Spleen (tissue), 11 donors: ENCODE results near the gene CAMKK1. TPM values are rescaled to one million over a fixed set of nuclear protein-coding genes. Genes with fewer than 3 reads are reported as not detected.
A peak's percentile ranks its signal among the peaks of the same experiment; 100 is the strongest.

Experiments
- DNase-seq: peaks from one replicate; pipeline ENCODE4 v3.0.0-alpha.2; 2020
- H3K27ac ChIP-seq, 8 donors: fragments of 200-600 bp; sonication (generic) in 7 of 8; 1 replicate in 4 of 8; 2 replicates in 4 of 8; pipeline versions ENCODE4 v1.5.0 to v1.8.0; 2016 to 2021; ENCODE audit warnings: inconsistent platforms in 4 of 8, mild to moderate bottlenecking in 4 of 8, moderate library complexity in 1 of 8
- H3K27me3 ChIP-seq, 7 donors: fragments of 200-600 bp; sonication (generic) in 6 of 7; replicated peaks in 1 of 7; 1 replicate in 4 of 7; 2 replicates in 3 of 7; pipeline versions ENCODE4 v1.5.0 to v1.8.0; 2016 to 2021; ENCODE audit warnings: inconsistent platforms in 3 of 7, mild to moderate bottlenecking in 1 of 7
- H3K36me3 ChIP-seq, 6 donors: fragments of 200-600 bp; sonication (generic) in 5 of 6; 1 replicate in 4 of 6; 2 replicates in 2 of 6; pipeline versions ENCODE4 v1.5.0 to v1.8.0; 2016 to 2021; ENCODE audit warnings: inconsistent platforms in 2 of 6
- H3K4me1 ChIP-seq, 6 donors: fragments of 200-600 bp; sonication (generic) in 5 of 6; 1 replicate in 3 of 6; 2 replicates in 3 of 6; pipeline versions ENCODE4 v1.5.0 to v1.8.0; 2016 to 2021; ENCODE audit warnings: inconsistent platforms in 3 of 6
- H3K4me3 ChIP-seq, 8 donors: fragments of 200-600 bp; sonication (generic) in 7 of 8; 1 replicate in 4 of 8; 2 replicates in 4 of 8; pipeline versions ENCODE4 v1.5.0 to v1.8.0; 2016 to 2021; ENCODE audit warnings: inconsistent platforms in 4 of 8, mild to moderate bottlenecking in 4 of 8, moderate library complexity in 2 of 8
- H3K9me3 ChIP-seq, 8 donors: fragments of 200-600 bp; sonication (generic) in 7 of 8; 1 replicate in 4 of 8; 2 replicates in 4 of 8; pipeline versions ENCODE4 v1.5.0 to v1.8.0; 2016 to 2021; ENCODE audit warnings: inconsistent platforms in 4 of 8
- POLR2A ChIP-seq, 3 donors: fragments of 450-650 bp; IDR thresholded peaks; one replicate each; pipeline ENCODE4 v1.5.1; 2017; ENCODE audit warnings: antibody characterized with exemption in 3 of 3, mild to moderate bottlenecking in 1 of 3
- POLR2AphosphoS5 ChIP-seq, 3 donors: sonication (generic); formaldehyde crosslinking; IDR thresholded peaks; one replicate each; pipeline ENCODE4 v1.5.1; 2017; ENCODE audit warnings: antibody characterized with exemption in 3 of 3
- WGBS, 5 donors: extraction: QIAGEN DNeasy Blood & Tissue Kit in 3 of 5; methylation state at CpG; one replicate each; pipeline versions ENCODE4 v1.1.5 to v1.1.7; 2013 to 2018; 5-methylcytosine and 5-hydroxymethylcytosine counted together
- intact Hi-C: fragments of 100-400 bp; cut with DNase I; formaldehyde crosslinking; loops from one replicate; pipeline ENCODE4 v1.15.0; 2023; ENCODE audit warnings: low total_unique reads
- polyA plus RNA-seq, 3 donors: library from polyadenylated mRNA; stranded (reverse); fragments of 200-250 nt; gene quantifications; one replicate each; pipeline ENCODE4 v1.2.1, GENCODE V29; 2013
- total RNA-seq, 7 donors: library from RNA; depleted of rRNA in 3 of 7; stranded (reverse); fragments of >200 nt in 3 of 7; fragmentation: NEBNext Ultra II Directional in 4 of 7; extraction: Animal tissue kit (Norgen Biotek cat#: 25700) in 4 of 7; gene quantifications; one replicate each; pipeline versions ENCODE4 v1.1.0 to v1.2.1, GENCODE V29; 2016 to 2021
- TF ChIP-seq, protein P1 (sequence below), 11 experiments: fragments of 200-600 bp in 7 of 11; fragments of 450-650 bp in 4 of 11; sonication (generic) in 4 of 11; IDR thresholded peaks in 8 of 11; conservative IDR thresholded peaks in 3 of 11; 1 replicate in 7 of 11; 2 replicates in 4 of 11; pipeline versions ENCODE4 v1.4.0 to v1.8.0; 2016 to 2021; ENCODE audit warnings: antibody characterized with exemption in 11 of 11, inconsistent platforms in 4 of 11, mild to moderate bottlenecking in 1 of 11
- donor health status: healthy with polysubstance abuse.
- donor health status: DM: no; HTN: no; CAD: no; lungs with moderate emphysema.
- donor health status: DM: no; HTN: no; CAD: no.
- donor health status: Bipolar disorder and iron deficiency.
- donor health status: healthy.
- donor health status: DM: no; HTN: no; CAD: no.
- donor health status: DM: yes; HTN: yes; CAD: no.

The CAMKK1 gene
- total and polyA plus RNA-seq, 10 donors: 5.2 to 13.0 (median 9.0) TPM

DNA sequence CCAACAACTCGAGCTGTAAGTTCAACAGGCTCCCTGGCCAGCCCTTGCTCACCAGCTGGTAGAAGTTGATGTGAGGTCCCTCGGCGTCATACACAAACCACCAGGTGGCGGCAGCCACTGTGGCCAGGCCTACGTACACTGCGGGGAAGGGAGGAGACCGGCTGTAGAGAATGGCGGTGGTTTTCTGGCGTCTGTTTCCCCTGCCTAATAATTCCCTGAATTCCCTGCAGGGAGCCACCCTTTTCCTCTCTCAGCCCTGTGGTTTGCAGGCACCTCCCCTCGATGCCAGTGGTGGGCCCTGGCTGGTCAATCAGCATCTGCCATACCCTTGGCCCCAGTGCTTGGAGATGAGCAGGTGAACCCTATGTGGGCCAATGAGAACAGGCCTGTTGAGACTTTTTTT lies 42.3 kb upstream of the CAMKK1 start:
- 25 to 33% (median 28%) methylated on average over 4 to 10 of the region's 10 CpGs for WGBS, 5 donors
- Histone ChIP-seq H3K4me1 (peaks cover 0 to 7% (median 0%) of the 10 kb centered on the region in 6 donors), H3K27ac (peak overlapping the region in 1 of 8 donors; percentile 5), H3K36me3 (peaks cover 0 to 100% (median 82%) of the 10 kb centered on the region in 6 donors), H3K27me3 (no peaks in the 10 kb centered on the region), H3K9me3 (no peaks in the 10 kb centered on the region), H3K4me3 (no peak overlapping the region)
- TF ChIP-seq, protein P1, sequence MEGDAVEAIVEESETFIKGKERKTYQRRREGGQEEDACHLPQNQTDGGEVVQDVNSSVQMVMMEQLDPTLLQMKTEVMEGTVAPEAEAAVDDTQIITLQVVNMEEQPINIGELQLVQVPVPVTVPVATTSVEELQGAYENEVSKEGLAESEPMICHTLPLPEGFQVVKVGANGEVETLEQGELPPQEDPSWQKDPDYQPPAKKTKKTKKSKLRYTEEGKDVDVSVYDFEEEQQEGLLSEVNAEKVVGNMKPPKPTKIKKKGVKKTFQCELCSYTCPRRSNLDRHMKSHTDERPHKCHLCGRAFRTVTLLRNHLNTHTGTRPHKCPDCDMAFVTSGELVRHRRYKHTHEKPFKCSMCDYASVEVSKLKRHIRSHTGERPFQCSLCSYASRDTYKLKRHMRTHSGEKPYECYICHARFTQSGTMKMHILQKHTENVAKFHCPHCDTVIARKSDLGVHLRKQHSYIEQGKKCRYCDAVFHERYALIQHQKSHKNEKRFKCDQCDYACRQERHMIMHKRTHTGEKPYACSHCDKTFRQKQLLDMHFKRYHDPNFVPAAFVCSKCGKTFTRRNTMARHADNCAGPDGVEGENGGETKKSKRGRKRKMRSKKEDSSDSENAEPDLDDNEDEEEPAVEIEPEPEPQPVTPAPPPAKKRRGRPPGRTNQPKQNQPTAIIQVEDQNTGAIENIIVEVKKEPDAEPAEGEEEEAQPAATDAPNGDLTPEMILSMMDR (IDR thresholded peaks at IDR 0.05 in 8 of 11, conservative IDR thresholded peaks at IDR 0.05 in 3 of 11): peak; percentile 36 to 72 (median 65)
- TF ChIP-seq POLR2A (IDR thresholded peaks at IDR 0.05) (no peak), POLR2AphosphoS5 (IDR thresholded peaks at IDR 0.05) (peak; percentile 38 to 55 (median 38))
- DNase-seq: peak; percentile 87
- intact Hi-C loops: no loop called here

DNA sequence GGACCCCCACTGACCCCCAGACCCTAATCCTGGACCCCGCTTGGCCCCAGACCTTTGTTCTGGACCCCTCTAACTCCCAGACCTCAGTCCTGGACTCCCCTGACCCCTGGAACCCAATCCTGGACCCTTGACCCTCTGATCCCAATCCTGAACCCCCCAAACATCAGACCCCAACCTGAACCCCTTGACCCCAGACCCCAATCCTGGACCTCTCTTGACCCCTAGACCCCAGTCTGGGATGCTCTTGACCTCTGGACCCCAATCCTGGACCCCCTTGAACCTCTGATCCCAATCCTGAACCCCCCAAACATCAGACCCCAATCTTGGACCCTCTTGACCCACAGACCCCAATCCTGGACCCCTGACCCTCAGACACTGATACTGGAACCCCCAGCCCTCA lies 36.9 kb upstream of the CAMKK1 start:
- no peak for DNase-seq
- no peak overlapping the region for H3K4me3 ChIP-seq
- peaks cover 0 to 30% (median 3%) of the 10 kb centered on the region in 6 donors for H3K4me1 ChIP-seq
- H3K27ac ChIP-seq: peak overlapping the region in 2 of 8 donors; percentile 1 to 53
- intact Hi-C loops: no loop called here
- H3K36me3 ChIP-seq: peaks cover 0 to 100% (median 68%) of the 10 kb centered on the region in 6 donors
- 93 to 100% (median 96%) methylated on average over 1 of the region's 1 CpG for WGBS, 5 donors
- no peaks in the 10 kb centered on the region for H3K9me3 ChIP-seq
- no peak for TF ChIP-seq POLR2A (IDR thresholded peaks at IDR 0.05)
- TF ChIP-seq, protein P1 (IDR thresholded peaks at IDR 0.05 in 8 of 11, conservative IDR thresholded peaks at IDR 0.05 in 3 of 11): no peak
- H3K27me3 ChIP-seq: no peaks in the 10 kb centered on the region

DNA sequence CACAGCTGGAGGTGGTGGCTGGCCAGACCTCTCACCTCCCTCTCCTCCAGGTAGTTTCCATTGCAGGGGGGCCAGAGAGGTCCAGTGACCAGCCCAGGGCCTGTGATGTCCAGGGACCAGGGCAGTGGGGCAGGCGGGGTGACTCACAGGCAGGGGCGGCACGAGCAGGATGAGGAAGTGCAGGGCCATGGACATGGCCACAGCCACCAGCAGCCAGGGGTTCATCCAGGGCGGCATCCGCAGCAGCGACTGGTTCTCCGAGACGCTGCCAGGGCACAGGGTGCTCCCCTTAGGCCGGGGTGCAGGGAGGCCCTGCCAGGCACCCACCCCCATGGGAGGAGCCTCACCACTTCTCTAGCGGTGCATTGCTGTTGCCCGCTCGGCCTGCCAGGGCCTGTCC lies 36.3 kb upstream of the CAMKK1 start:
- H3K27me3 ChIP-seq: no peaks in the 10 kb centered on the region
- H3K36me3 ChIP-seq: peaks cover 0 to 100% (median 69%) of the 10 kb centered on the region in 6 donors
- peak; percentile 87 for DNase-seq
- H3K4me3 ChIP-seq: no peak overlapping the region
- no peaks in the 10 kb centered on the region for H3K9me3 ChIP-seq
- peak; percentile 66 to 85 (median 75) for TF ChIP-seq POLR2AphosphoS5 (IDR thresholded peaks at IDR 0.05)
- TF ChIP-seq, protein P1 (IDR thresholded peaks at IDR 0.05 in 8 of 11, conservative IDR thresholded peaks at IDR 0.05 in 3 of 11): no peak
- H3K27ac ChIP-seq: peak overlapping the region in 2 of 8 donors; percentile 1 to 53
- WGBS, 5 donors: 77 to 96% (median 77%) methylated on average over 5 to 12 of the region's 12 CpGs
- intact Hi-C loops: no loop called here
- H3K4me1 ChIP-seq: peaks cover 0 to 29% (median 3%) of the 10 kb centered on the region in 6 donors

DNA sequence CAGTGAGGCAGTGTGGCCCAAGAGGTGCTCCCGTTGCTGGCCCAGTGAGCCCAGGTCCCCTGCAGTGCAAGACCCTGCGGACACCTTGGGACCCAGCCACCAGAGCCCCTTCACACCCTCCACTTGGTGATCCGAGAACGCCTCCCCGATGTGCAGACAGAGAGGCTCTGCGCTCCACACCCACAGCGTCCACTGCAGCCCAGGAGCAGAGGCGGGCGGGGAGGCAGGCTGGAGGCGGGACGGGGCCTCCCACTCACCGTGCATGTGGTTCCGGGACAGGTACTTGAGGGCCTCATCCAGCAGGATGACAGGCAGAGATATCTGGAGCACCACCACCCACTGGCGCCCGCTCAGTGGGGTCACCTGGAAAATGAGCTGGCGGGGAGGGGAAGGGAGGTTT lies 35.6 kb upstream of the CAMKK1 start:
- Histone ChIP-seq H3K36me3 (peaks cover 0 to 100% (median 67%) of the 10 kb centered on the region in 6 donors), H3K4me1 (peaks cover 0 to 29% (median 3%) of the 10 kb centered on the region in 6 donors), H3K27ac (peak overlapping the region in 1 of 8 donors; percentile 53), H3K9me3 (no peaks in the 10 kb centered on the region), H3K27me3 (no peaks in the 10 kb centered on the region), H3K4me3 (no peak overlapping the region)
- no peak for DNase-seq
- intact Hi-C loops: no loop called here
- no peak for TF ChIP-seq POLR2A (IDR thresholded peaks at IDR 0.05)
- TF ChIP-seq POLR2AphosphoS5 (IDR thresholded peaks at IDR 0.05): peak in 1 of 3 donors; percentile 15
- WGBS, 5 donors: 86 to 97% (median 91%) methylated on average over 5 to 16 of the region's 16 CpGs
